SJCRH30 (cell line): ENCODE results near the gene FBXW2. TPM values are rescaled to one million over a fixed set of nuclear protein-coding genes. Genes with fewer than 3 reads are reported as not detected.
"Not testable (repeated sequence)": the region's sequence is repeated elsewhere in the genome, so short reads cannot be mapped to it uniquely, and the experiment has no call there.

ENCODE experiments used
- DNase-seq, 2 experiments: peaks; one replicate each; pipeline ENCODE4 v3.0.0-alpha.2; 2015 to 2020
- H3K27ac ChIP-seq: fragments of 250-450 bp; sonication (Bioruptor Pico); 2 replicates; pipeline ENCODE4 v1.5.1; 2020; ENCODE audit warnings: mild to moderate bottlenecking, moderate library complexity
- H3K27me3 ChIP-seq: fragments of 250-450 bp; sonication (Bioruptor Pico); 2 replicates; pipeline ENCODE4 v1.5.1; 2020; ENCODE audit warnings: mild to moderate bottlenecking, moderate library complexity
- H3K36me3 ChIP-seq: fragments of 250-450 bp; sonication (Bioruptor Pico); 2 replicates; pipeline ENCODE4 v1.5.1; 2020; ENCODE audit warnings: mild to moderate bottlenecking, moderate library complexity
- H3K4me1 ChIP-seq: fragments of 250-450 bp; sonication (Bioruptor Pico); 2 replicates; pipeline ENCODE4 v1.5.1; 2020; ENCODE audit warnings: mild to moderate bottlenecking, moderate library complexity
- H3K4me3 ChIP-seq: fragments of 250-450 bp; sonication (Bioruptor Pico); 2 replicates; pipeline ENCODE4 v1.5.1; 2020; ENCODE audit warnings: mild to moderate bottlenecking, moderate library complexity
- H3K9me3 ChIP-seq: fragments of 250-450 bp; sonication (Bioruptor Pico); replicated peaks from 2 replicates; pipeline ENCODE4 v1.5.1; 2020; ENCODE audit warnings: mild to moderate bottlenecking, moderate library complexity
- total RNA-seq: library from RNA; depleted of rRNA; stranded (reverse); fragments of >200 nt; shearing (Covaris generic); gene quantifications from 2 replicates; pipeline ENCODE4 v1.2.3, GENCODE V29; 2014

Gene FBXW2
- total RNA-seq, 1 experiment from 2014 or later, result 43.6 TPM

DNA sequence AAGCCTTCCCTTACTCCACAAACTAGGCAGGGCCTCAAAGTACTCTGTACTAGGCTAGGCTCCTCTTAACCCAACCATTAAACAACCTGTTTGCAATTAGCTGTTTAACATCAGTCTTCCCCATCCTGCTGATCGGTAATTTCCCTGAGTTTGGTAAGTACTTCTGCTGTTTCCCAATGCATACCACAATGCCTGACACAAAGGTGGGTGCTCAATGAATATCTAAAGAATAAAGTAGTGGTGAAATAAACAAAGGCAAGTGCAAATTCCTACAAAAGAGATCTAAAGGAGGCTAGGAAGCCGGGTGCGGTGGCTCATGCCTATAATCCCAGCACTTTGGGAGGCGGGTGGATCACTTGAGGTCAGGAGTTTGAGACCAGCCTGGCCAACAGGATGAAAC lies 25.0 kb downstream of the FBXW2 start:
- no peaks in the 10 kb centered on the region for H3K4me1 ChIP-seq
- H3K27ac ChIP-seq, result no peak overlapping the region
- no peak overlapping the region for H3K4me3 ChIP-seq
- no peak for DNase-seq
- H3K27me3 ChIP-seq, result no peaks in the 10 kb centered on the region
- H3K9me3 ChIP-seq, result no peaks in the 10 kb centered on the region
- H3K36me3 ChIP-seq, result peaks cover 79% of the 10 kb centered on the region

DNA sequence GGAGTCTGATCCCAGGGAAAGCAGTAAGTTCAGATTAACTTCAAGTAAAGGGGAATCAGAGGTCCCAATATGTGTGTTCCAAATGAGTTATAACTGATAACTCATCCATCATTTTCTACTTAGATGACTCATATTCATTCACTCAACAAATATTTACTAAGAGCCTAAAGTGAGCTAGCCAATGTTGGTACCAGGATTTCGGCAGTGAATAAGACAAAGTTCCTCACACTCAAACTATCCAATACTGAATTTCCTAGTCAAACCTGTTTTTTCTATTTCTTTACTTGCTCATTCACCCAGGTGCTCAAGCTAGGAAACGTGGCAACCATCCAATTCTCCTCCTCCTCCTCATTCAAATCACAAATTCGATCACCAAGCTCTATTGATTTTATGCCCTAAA lies 25.8 kb downstream of the FBXW2 start:
- H3K27me3 ChIP-seq, result no peaks in the 10 kb centered on the region
- H3K27ac ChIP-seq, result no peak overlapping the region
- H3K9me3 ChIP-seq, result no peaks in the 10 kb centered on the region
- no peak for DNase-seq
- H3K36me3 ChIP-seq, result peaks cover 77% of the 10 kb centered on the region
- no peaks in the 10 kb centered on the region for H3K4me1 ChIP-seq
- H3K4me3 ChIP-seq, result no peak overlapping the region

DNA sequence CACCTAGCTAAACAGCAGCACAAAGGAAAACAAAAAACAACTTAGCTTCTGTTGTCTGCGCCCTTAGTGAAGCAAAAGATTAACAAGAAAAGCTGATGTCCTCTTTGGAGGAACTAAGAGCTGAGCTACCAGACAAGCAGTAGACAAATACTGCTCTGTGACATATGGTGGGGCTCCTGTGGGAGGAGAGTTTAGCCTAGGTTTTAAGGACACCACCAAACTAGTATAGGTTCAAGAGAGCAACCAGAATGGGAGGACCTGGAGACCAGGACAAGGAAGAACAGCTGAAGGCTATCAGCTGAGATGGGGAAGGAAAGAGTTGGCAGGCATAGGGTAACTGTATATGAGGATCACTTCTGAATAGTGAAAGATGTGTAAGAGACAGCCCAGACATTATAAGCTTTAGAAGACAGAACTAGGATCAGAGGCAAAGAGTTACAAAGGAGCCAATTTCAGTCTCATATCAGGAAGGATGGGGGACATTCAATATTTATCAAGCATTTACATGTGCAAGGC lies 27.2 kb downstream of the FBXW2 start:
- no peaks in the 10 kb centered on the region for H3K9me3 ChIP-seq

DNA sequence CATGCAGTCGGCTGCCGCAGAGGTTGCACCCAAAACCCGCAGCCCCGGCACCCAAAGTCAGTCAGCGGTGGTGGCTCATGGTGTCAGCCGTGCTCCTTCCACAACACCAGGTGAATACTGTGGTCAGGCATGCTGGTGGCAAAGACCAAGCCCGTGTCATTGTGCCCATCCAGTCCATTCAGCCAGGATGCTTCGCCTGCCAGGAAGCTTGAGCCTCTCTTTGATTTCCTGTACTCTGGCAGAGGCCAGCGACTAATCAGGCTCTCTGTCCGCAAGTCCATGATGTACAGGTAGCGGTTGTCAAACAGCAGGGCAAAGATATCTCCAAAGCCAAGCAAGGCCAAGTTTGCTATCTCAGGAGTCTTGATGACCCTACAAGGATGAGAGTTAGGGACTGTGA lies 28.7 kb downstream of the FBXW2 start:
- Histone ChIP-seq H3K4me3 (no peak overlapping the region), H3K4me1 (no peaks in the 10 kb centered on the region), H3K36me3 (peaks cover 73% of the 10 kb centered on the region), H3K27me3 (no peaks in the 10 kb centered on the region), H3K27ac (no peak overlapping the region), H3K9me3 (no peaks in the 10 kb centered on the region)
- DNase-seq, result no peak

More for the DNA sequence above, 27.2 kb downstream of the FBXW2 start:
- H3K4me3 ChIP-seq, result no peak overlapping the region
- H3K27ac ChIP-seq, result no peak overlapping the region
- H3K27me3 ChIP-seq, result no peaks in the 10 kb centered on the region
- DNase-seq, result no peak
- H3K36me3 ChIP-seq, result peaks cover 77% of the 10 kb centered on the region
- no peaks in the 10 kb centered on the region for H3K4me1 ChIP-seq

DNA sequence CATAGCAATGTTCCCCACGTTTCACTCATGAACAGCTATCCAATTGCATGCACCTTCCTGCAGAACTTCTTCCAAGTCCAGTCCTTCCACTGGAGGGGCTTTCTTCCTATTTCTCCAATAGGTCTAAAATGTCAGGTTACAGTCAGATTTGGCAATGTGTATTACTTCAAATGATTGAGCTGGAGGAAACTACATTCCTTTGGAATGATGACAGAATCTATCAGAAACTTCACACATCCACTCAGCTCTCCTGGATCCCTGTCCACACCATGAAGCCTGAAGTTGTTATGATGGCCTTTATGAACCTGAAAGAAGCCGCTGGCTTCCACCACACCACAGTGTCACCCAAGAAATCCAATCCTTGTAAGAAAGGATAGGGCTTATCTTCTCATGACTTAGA lies 32.2 kb downstream of the FBXW2 start:
- DNase-seq, result no peak
- H3K27me3 ChIP-seq, result no peaks in the 10 kb centered on the region
- no peak overlapping the region for H3K4me3 ChIP-seq
- H3K36me3 ChIP-seq, result peaks cover 44% of the 10 kb centered on the region
- H3K9me3 ChIP-seq, result no peaks in the 10 kb centered on the region
- no peak overlapping the region for H3K27ac ChIP-seq
- no peaks in the 10 kb centered on the region for H3K4me1 ChIP-seq

DNA sequence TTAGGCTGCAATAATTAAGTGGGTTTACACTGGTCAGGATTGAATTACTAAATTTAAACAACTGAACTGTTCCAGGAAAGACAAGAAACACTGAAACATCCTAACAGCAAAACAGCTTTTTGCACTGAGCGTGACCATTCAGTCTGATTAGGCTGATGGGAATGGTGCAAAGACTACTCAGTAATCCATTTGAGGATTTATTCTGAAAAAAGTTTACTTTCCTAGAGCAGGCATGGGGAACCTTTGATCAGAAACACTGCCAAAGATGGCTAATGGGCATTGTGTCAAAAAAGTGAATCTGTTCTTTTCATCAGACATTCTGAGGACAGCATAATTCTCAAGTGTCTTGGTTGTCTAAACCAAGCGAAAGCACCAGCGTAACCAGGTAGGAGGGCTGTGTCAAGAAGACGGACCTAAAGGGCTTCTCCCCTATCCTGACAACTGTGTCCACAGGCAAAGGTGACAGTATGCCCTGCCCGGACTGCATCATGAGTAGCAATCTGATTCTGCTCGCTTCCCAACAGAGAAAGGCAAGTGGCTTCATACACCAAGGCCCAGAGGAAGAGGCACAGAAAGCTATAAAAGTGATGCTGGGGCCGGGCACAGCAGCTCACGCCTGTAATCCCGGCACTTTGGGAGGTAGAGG lies 33.3 kb downstream of the FBXW2 start:
- no peak for DNase-seq
- Histone ChIP-seq H3K4me1 (no peaks in the 10 kb centered on the region), H3K36me3 (peaks cover 39% of the 10 kb centered on the region), H3K4me3 (no peak overlapping the region), H3K9me3 (no peaks in the 10 kb centered on the region), H3K27me3 (no peaks in the 10 kb centered on the region), H3K27ac (no peak overlapping the region)

DNA sequence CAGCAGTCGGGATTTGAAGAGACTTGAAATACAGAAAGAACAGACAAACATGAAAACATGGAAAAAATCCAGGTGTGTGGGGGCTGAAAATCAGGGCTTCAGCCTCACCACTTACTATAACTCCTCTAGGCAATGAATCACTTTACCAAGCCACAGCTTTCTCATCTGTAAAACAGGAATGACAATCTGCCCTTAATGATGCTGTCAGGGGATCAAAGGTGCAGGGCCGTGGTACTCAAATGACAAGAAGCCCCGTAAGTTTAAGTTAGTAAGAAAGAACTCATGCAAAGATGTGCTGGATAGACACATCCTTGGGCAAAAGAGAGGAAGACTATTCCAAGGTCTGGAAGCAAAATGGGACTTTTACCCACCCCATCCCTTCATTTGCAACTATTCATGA lies 34.7 kb downstream of the FBXW2 start:
- H3K4me3 ChIP-seq, result no peak overlapping the region
- H3K9me3 ChIP-seq, result no peaks in the 10 kb centered on the region

DNA sequence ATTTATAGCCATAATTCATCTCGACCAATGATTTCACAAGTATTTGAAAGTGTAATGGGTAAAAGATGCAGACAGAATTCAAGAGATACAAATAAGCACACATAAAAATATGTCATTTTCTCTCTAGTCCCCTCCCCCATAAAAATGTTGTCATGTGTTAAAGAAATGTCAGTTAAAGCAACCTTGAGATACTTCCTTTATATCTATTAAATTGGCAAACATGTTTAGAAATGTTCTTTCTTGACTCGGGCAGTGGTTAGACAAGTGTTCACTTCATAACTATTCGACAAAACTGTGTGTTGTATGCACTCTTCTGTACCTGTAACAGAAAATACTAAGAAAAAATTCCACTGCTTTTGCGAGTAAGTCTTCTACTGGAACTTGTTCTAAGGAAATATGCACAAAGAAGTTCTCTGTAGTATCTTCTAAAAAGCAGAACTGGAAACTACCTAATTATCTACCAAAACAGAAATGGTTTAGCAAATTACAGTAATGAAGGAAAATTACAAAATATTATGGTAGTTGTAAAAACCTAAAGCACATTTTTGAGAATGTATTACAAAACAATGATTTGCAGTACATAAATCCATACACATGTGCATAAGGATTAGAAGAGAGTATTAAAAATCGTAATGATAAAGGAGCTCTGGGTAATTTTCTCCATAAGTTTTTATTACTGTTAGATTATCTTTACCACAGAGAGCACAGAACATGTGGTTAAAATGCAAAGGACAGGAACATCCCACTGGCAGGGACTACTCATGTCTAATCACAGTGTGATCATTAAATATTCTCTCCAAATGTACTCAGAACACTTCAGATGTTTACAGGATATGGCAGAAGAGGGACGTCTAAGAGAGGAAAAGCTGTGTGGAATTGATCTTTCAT lies 35.9 kb downstream of the FBXW2 start:
- H3K4me1 ChIP-seq, result no peaks in the 10 kb centered on the region
- H3K27me3 ChIP-seq, result no peaks in the 10 kb centered on the region
- H3K27ac ChIP-seq, result no peak overlapping the region
- H3K36me3 ChIP-seq, result peaks cover 17% of the 10 kb centered on the region
- H3K9me3 ChIP-seq, result no peaks in the 10 kb centered on the region
- H3K4me3 ChIP-seq, result no peak overlapping the region
- no peak for DNase-seq

More for the DNA sequence above, 34.7 kb downstream of the FBXW2 start:
- Histone ChIP-seq H3K36me3 (peaks cover 26% of the 10 kb centered on the region), H3K27me3 (no peaks in the 10 kb centered on the region), H3K27ac (no peak overlapping the region), H3K4me1 (no peaks in the 10 kb centered on the region)
- no peak for DNase-seq

DNA sequence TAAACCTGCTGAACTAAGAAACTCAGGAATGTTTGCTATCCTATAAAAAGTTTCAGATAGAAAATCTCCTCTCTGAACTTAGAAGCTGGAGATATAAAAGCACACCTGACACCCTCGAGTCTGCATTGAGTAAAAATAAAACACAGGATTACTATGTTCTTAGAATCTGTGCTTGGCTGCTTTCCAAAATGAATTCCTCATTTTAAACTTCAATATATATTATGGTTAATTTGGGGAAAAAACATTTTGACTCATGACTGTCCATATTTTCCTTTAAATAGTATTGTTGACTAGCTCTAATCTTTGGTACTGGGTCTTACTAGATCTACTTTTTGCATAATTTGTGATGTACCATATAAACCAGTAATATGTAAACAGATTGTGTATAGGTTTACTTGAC lies 36.7 kb downstream of the FBXW2 start:
- H3K4me1 ChIP-seq, result no peaks in the 10 kb centered on the region
- no peak for DNase-seq
- H3K27me3 ChIP-seq, result no peaks in the 10 kb centered on the region
- no peaks in the 10 kb centered on the region for H3K9me3 ChIP-seq
- no peak overlapping the region for H3K4me3 ChIP-seq
- peaks cover 16% of the 10 kb centered on the region; the same call in 1 of the 2 replicates for H3K36me3 ChIP-seq
- H3K27ac ChIP-seq, result no peak overlapping the region

DNA sequence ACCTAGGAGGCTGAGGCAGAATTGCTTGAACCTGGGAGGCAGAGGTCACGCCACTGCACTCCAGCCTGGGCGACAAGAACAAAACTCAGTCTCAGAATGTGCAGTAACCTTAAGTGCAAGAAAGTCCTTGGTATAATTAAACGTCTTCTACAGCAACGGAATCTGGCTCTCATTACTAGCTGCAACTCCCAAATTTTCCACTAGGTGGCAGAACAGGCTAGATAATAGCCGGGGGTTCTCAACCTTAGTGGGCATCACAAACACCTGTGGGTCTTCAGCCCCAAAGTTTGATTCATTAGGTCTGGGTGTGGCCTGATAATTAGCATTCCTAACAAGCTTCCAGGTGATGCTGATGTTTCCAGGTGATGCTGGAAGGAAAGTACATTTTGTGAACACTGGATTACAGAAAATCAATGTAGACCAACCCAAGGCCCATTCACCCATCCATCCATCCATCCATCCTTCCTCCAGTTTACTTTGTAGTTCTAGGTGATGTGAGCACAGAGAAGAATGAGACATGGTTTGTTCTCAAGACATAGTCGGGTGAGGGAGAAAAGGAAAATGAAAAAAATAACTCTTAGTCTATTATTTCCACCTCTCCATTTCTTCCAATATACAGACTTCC lies 37.3 kb downstream of the FBXW2 start:
- Histone ChIP-seq H3K4me3 (no peak overlapping the region), H3K9me3 (no peaks in the 10 kb centered on the region), H3K4me1 (no peaks in the 10 kb centered on the region), H3K36me3 (peaks cover 10% of the 10 kb centered on the region; the same call in 1 of the 2 replicates), H3K27ac (no peak overlapping the region), H3K27me3 (no peaks in the 10 kb centered on the region)
- peak; percentile 39 to 87 for DNase-seq

DNA sequence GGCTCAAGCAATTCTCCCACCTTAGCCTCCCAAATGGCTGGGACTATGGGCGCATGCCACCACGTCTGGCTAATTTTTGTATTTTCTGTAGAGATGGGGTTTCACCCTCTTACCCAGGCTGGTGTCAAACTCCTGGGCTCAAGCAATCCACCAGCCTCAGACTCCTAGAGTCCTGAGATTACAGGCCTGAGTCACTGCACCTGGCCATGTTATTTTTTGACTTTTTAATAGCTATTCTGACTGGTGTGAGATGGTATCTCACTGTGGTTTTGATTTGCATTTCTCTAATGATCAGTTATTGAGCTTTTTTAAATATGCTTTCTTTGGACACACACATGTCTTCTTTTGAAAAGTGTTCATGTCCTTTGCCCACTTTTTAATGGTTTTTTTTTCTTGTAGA lies 38.2 kb downstream of the FBXW2 start:
- H3K4me3 ChIP-seq, result no peak overlapping the region
- no peaks in the 10 kb centered on the region for H3K4me1 ChIP-seq
- H3K36me3 ChIP-seq, result peaks cover 6% of the 10 kb centered on the region; the same call in 1 of the 2 replicates
- H3K9me3 ChIP-seq, result no peaks in the 10 kb centered on the region
- DNase-seq, result no peak
- no peaks in the 10 kb centered on the region for H3K27me3 ChIP-seq
- no peak overlapping the region for H3K27ac ChIP-seq

DNA sequence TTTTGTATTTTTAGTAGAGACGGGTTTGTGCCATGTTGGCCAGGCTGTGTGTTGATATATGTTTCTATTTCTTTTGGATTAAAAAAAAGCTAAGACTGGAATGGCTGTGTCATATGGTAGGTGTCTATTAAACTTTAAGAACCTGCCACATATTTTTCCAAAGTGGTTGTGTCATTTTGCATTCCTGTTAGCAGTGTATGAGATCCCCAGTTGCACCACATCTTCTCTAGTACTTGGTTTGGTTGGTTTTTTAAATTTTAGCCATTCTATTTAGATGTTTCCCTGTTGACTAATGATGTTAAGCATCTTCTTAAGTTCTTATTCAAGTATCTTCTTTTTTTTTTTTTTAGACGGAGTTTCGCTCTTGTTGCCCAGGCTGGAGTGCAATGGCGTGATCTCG lies 42.8 kb downstream of the FBXW2 start:
- H3K4me3 ChIP-seq, result no peak overlapping the region
- H3K4me1 ChIP-seq, result no peaks in the 10 kb centered on the region
- no peaks in the 10 kb centered on the region for H3K36me3 ChIP-seq
- DNase-seq, result no peak
- no peaks in the 10 kb centered on the region for H3K27me3 ChIP-seq
- H3K27ac ChIP-seq, result no peak overlapping the region
- no peaks in the 10 kb centered on the region for H3K9me3 ChIP-seq

DNA sequence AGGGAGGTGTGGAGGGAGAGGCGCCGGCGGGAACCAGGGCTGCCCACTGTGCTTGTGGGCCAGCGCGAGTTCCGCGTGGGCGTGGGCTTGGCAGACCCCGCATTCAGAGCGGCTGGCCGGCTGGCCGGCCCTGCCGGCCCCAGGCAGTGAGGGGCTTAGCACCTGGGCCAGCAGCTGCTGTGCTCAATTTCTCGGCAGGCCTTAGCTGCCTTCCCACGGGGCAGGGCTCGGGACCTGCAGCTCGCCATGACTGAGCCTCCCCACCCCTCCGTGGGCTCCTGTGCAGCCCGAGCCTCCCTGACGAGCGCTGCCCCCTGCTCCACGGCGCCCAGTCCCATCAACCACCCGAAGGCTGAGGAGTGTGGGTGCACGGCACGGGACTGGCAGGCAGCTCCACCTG lies 46.9 kb downstream of the FBXW2 start:
- H3K27ac ChIP-seq, H3K4me1 ChIP-seq, H3K9me3 ChIP-seq, H3K36me3 ChIP-seq, H3K27me3 ChIP-seq, H3K4me3 ChIP-seq, DNase-seq: not testable (repeated sequence)

DNA sequence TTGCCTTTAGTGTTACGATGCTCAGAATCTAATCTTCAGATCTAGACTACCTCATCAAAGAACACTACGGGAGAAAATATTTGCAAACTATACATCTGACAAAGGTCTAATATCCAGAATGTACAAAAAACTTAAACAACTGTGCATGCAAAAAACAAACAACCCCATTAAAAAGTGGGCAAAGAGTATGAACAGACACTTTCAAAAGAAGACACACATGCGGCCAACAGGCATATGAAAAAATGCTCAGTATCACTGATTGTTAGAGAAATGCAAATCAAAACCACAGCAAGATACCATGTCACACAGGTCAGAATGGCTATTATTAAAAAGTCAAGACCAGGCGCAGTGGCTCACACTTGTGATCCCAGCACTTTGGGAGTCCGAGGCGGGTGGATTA lies 47.9 kb downstream of the FBXW2 start:
- Histone ChIP-seq H3K9me3 (no peaks in the 10 kb centered on the region), H3K4me3 (no peak overlapping the region), H3K4me1 (no peaks in the 10 kb centered on the region), H3K36me3 (no peaks in the 10 kb centered on the region), H3K27ac (no peak overlapping the region), H3K27me3 (no peaks in the 10 kb centered on the region)
- no peak for DNase-seq

DNA sequence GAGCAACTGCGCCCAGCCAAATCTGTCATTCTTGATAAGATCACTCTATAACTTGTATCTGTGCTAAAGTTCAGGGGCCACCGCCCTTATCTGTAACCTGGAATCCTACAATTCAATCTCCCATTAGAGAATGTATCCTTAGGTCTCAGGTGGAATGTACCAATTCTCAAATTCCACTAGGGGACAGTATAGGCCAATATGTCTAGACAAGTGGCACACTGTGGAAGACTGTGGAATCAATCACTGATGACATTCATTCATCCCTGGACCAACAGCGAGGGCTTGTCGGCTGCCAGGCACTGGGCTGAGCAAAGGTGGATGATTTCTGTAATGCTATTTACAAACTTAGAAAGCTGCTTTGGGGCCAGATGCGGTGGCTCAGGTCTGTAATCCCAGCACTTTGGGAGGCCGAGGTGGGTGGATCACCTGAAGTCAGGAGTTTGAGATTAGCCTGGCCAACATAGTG lies 50.2 kb downstream of the FBXW2 start:
- H3K27me3 ChIP-seq, result no peaks in the 10 kb centered on the region
- H3K4me1 ChIP-seq, result no peaks in the 10 kb centered on the region
- no peak overlapping the region for H3K27ac ChIP-seq
- peak; percentile 41 to 74 for DNase-seq
- no peaks in the 10 kb centered on the region for H3K9me3 ChIP-seq
- no peaks in the 10 kb centered on the region for H3K36me3 ChIP-seq
- no peak overlapping the region for H3K4me3 ChIP-seq
